ENCODE results near the gene TMEM145. TPM values are rescaled to one million over a fixed set of nuclear protein-coding genes. Genes with fewer than 3 reads are reported as not detected.

The TMEM145 gene
- total and polyA plus RNA-seq, 9 of the 15 experiments (the other 6 are each of a cell fraction or from before 2014, with no cell fraction given) = 0.80 to 5.5 (median 1.9) TPM; not detected in 3

- CTCF ChIA-PET (ENCODE audit: low intra/inter-chr PET ratio) = no interaction called here
- in situ Hi-C loops (cut with MboI) = no loop called here
- no peak for DNase-seq (ENCODE audit: extremely low read depth in 1 of 4, low spot score in 3 of 4)
- H3K4me1 ChIP-seq (replicated peaks in 1 of 2; ENCODE audit: control insufficient read depth in 2 of 2, insufficient read depth in 2 of 2, low read length in 2 of 2) = peaks cover 0 to 17% of the 10 kb centered on the region in 2 experiments; a peak in 2 of 5 replicates
- H4K20me1 ChIP-seq (replicated peaks; ENCODE audit: control insufficient read depth, insufficient read depth, low read length) = no peaks in the 10 kb centered on the region
- POLR2A ChIA-PET = no interaction called here
- no peak for ATAC-seq
- no TSS peak for BruUV-seq (replicated peaks)
- no peaks in the 10 kb centered on the region for H3K9me1 ChIP-seq (ENCODE audit: control insufficient read depth, insufficient read depth, low read length)
- intact Hi-C loops (cut with micrococcal nuclease) = no loop called here
- H3K4me3 ChIP-seq = no peak overlapping the region
- H3K79me2 ChIP-seq (ENCODE audit: control insufficient read depth, insufficient read depth, low read length) = no peaks in the 10 kb centered on the region
- no peak overlapping the region for H2AFZ ChIP-seq (ENCODE audit: low read depth, low read length)
- no peaks in the 10 kb centered on the region for H3K27me3 ChIP-seq (ENCODE audit: control insufficient read depth in 2 of 2, insufficient read depth in 2 of 2, low read length in 2 of 2)
- WGBS (ENCODE audit: insufficient coverage, low coverage, missing lambda C conversion rate) = 84% methylated on average over 13 of the region's 14 CpGs
- no peak overlapping the region for H3K4me2 ChIP-seq (ENCODE audit: insufficient read depth, low read length)
- no peak for FAIRE-seq
- H3K36me3 ChIP-seq (ENCODE audit: control insufficient read depth, insufficient read depth, low read length) = peaks cover 6% of the 10 kb centered on the region; the same call in 2 of the 3 replicates
- no peak overlapping the region for H3K27ac ChIP-seq (ENCODE audit: extremely low read depth, low read depth, low read length)
- no peak overlapping the region for H3K9ac ChIP-seq (ENCODE audit: insufficient read depth in 1 of 2, low read depth in 2 of 2, low read length in 2 of 2)
- peaks cover 2% of the 10 kb centered on the region; the same call in 1 of the 2 replicates for H3K9me3 ChIP-seq (replicated peaks; ENCODE audit: control insufficient read depth, insufficient read depth, low read depth, low read length)
- TF ChIP-seq HSF4 (CRISPR knock-in tag; IDR thresholded peaks at IDR 0.05; ENCODE audit: borderline replicate concordance) (no peak), ZNF668 (CRISPR knock-in tag; IDR thresholded peaks at IDR 0.05) (no peak), YBX1 (IDR thresholded peaks at IDR 0.05) (no peak), ZNF197 (CRISPR knock-in tag; IDR thresholded peaks at IDR 0.05; ENCODE audit: low read depth) (no peak), EP300 (IDR thresholded peaks at IDR 0.05; ENCODE audit: low read length) (no peak), ZNF134 (CRISPR knock-in tag; conservative IDR thresholded peaks at IDR 0.05) (no peak), ZNF740 (CRISPR knock-in tag; IDR thresholded peaks at IDR 0.05) (no peak), ZNF740 (tag; IDR thresholded peaks at IDR 0.05) (no peak), RREB1 (CRISPR knock-in tag; IDR thresholded peaks at IDR 0.05) (no peak), ZNF232 (CRISPR knock-in tag; IDR thresholded peaks at IDR 0.05) (no peak), ELF2 (CRISPR knock-in tag; IDR thresholded peaks at IDR 0.05) (no peak), CSDE1 (IDR thresholded peaks at IDR 0.05) (no peak), ADNP (tag; IDR thresholded peaks at IDR 0.05) (no peak), CEBPB (tag; IDR thresholded peaks at IDR 0.05) (no peak)
- TF ChIP-seq, protein P1, sequence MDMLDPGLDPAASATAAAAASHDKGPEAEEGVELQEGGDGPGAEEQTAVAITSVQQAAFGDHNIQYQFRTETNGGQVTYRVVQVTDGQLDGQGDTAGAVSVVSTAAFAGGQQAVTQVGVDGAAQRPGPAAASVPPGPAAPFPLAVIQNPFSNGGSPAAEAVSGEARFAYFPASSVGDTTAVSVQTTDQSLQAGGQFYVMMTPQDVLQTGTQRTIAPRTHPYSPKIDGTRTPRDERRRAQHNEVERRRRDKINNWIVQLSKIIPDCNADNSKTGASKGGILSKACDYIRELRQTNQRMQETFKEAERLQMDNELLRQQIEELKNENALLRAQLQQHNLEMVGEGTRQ (CRISPR knock-in tag; IDR thresholded peaks at IDR 0.05) = no peak
- TF ChIP-seq, protein P2, sequence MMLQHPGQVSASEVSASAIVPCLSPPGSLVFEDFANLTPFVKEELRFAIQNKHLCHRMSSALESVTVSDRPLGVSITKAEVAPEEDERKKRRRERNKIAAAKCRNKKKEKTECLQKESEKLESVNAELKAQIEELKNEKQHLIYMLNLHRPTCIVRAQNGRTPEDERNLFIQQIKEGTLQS (IDR thresholded peaks at IDR 0.05) = no peak
- TF ChIP-seq, protein P2 (CRISPR knock-in tag; conservative IDR thresholded peaks at IDR 0.05) = no peak
These were observed 49.2 kb downstream of the TMEM145 start for GRCh38 chr19:42362342-42362741.

Data from K562 (cell line).